NCI-H2107 treated with DMSO at 0.1 percent for 48 hours (cell line): ENCODE measurements around the gene SIL1.

Source experiments
- DNase-seq: peaks from one replicate; lab custom pipeline; 2025; ENCODE audit not compliant: unreplicated experiment; lab: John Stamatoyannopoulos, UW

SIL1 gene

DNA sequence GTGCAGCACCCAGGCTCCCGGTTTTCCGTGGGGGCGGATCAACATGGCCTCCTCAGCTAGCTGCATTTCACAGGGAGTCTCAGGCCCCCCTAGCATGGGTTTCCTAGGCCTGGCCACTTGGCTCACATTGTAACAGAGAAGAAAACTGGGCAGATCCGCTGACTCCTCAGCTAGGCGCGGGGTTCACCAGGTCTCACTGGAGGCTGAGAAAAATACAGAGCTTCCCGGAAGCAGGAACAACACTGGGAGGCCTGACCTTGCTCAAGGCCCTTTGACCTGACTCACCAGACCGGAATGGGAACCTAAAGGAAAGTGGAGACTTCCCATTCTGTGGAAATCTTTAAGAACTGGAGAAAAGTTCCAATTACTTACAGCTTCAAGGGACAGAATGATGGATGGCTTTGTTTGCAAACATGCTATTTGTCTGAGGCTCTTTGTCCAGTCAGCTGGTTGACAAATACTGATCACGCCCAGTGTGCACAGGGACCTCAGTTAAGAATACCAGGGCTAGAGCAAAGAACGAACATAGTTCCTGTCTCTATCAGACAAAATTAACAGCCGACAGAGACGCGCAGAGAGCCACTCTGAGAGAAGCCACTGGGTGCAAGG lies 234.3 kb downstream of the SIL1 start:
- no peak for DNase-seq

DNA sequence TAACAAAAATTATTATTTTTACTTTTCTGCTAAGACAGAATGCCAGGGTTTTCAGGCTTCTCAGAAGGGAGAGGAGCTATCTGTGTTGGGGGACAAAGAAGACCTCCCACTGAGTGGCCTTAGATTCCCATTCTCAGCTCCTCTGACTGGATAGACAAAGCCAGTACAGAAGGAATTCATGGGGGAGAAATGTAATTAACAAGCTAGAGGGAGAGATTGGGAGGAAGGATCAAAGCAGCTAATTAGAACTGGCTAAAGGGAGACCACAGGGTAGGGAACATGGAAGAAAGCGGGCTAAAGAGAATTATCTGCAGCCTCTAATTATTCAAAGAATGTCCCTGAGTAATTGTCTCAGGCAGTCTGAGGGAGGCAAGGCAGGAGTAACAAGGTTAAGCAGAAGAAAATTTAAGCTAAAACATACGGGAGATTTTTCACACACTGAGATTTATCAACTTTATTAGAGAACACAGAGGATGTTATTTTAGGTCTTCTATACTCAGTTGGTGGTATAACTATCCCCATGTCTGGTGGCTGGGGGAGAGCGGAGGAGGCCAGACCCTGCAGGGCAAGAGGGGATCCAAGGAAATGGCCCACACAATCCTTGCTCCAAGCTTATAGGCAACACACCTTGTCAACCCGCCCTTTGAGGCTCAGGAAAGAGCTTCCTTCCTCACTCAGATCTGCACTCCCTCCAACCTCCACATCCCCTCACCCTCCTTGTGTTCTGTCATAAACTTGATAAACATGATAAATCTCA lies 235.4 kb downstream of the SIL1 start:
- no peak for DNase-seq

- no peak for DNase-seq
Measured at GRCh38 chr5:138961729-138962128, 236.4 kb downstream of the SIL1 start.

DNA sequence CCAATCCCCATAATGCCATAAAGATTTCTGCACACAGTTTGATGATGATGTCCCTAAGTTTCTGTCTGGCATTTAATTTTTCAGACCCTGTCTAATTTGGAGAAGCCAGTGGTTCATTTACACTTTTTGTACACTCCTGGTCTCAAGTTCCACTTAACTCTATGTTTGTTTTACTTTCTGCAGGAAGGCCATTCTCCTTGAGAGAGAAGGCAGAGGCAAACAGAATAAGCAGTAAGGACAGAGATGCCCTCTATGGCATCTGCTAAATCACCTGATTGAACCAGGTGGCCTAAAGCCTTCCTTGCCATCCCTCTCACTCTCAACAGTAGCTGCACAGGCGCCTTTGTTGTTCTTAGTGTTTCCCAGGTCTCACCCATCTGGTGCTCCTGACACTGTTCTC lies 236.9 kb downstream of the SIL1 start:
- no peak for DNase-seq

DNA sequence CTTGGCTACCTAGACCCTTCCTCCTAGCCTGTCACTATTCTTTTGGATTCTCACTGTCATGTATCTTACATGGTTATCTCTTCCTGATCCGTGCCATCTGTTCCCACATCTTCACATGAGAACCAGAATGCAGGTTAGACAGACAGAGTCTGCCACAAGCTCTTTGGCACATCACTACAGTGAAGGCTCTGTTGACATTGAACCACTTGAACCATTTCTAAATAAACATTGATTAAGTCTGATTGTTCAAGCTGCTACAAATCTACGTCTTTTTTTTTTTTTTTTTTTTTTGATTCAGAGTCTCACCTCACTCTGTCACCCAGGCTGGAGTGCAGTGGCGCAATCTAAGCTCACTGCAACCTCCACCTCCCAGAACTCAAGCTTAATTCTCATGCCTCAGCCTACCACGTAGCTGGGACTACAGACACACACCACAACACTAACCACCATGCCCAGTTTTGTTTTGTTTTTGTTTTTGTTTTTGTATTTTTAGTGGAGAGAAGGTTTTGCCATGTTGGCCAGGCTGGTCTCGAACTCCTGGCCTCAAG lies 237.9 kb downstream of the SIL1 start:
- no peak for DNase-seq

GRCh38 chr5:138956801-138957200 lies 241.4 kb downstream of the SIL1 start:
- no peak for DNase-seq

GRCh38 chr5:138955671-138956295 lies 242.4 kb downstream of the SIL1 start:
- DNase-seq = no peak

DNA sequence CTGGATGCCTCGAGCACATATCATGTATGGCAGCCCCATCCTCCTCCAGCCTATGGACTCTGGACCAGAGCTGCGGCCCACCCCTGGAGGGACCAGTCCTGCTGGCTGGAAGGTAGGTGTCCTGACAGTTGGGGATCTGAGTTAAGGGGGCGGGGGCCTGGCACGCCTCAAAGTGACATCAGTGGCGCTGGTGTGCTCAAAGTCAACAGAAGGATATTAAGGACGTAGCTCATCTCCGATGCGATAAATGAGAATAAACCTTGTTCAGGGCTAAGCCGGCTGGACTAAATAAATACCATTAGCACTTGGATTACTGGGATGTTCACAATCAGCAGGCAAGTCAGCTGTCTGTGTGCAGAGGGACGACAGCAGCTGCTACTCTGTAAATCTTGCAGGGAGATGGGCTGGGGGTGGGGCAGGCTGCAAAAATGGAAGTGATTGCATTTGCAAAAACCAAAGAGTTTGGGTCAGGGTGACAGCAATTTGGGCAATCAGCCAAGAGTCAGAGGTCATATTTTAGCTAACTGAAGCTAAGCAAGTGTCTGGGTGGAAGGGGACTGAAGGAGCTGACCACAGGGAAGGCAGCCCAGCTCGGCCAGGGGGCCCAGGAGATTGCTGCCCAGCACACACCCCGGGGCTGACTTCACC lies 243.0 kb downstream of the SIL1 start:
- DNase-seq = no peak

DNA sequence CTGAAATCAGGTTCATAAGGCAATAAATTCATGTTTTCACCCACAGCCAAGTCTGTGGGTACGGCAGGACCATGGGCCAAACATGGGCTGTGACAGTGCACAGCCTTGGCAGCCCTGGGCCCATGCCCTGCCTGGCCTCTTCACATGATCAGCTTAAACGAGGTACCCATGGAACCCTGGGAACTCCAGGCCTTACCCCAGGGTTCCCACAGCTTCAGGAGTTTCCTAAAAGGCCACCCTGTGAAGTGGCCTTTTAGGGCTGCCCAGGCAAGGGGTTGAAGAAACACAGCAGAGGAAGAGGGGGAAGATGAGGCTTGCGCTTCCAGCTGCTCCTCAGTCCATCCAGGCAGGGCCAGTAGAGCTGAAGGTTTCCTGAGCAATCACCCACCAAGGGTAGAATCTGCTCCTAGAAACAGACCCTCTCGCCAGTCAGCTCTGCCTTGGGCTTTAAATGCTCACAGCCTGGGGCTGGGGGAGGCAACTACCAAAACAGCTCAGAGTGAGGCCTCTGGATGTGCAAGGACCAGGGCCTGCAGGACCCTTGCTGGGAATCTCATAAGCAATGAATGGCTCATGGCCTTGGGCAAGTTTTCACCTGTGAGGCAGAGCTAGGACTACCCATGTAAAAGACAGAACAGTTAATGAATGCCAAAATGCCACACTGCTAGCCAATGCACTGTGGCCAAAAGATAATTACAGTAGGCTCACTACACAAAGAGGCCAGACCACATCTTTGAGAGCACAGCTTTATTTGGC lies 243.7 kb downstream of the SIL1 start:
- no peak for DNase-seq

DNA sequence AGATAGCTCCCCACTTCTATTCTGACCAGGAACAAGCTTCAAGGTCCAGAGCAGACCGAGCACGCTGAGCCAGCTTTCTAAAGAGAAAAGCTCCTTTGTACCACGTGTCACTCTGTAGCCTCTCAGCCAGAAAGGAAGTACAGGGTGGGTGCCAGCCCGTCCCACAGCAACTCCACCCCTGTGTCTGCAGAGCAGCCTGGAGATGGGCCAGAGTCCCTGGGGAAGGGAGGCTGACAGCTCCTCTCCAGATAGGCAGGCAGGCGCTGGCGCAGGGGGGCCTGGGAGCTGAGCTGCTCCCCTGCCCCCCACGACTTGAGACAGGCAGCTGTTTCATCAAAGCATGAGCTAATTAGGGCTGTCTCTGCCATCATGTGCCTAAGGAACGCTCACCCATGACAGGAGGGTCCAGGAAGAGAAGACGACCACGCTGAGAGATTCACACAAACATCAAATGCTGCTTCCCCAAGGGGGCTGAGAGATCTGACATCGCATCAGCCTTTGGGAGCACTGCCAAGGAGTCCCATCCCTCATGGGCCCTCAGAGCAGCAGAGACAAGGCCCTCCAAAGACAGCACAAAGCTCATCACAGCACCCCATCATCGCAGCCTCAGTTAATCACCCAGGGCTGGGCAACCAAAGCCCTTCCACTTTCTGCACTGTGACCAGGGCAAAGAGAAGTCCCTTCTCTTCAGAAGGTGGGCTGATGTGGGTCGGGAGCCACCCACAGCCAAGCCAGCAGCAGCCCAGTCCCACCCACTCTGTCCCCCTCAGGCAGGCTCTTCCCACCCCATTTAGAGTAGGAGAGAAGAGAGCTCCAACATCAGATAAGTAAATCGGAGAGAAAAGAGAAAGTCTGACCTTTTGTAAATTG lies 244.5 kb downstream of the SIL1 start:
- DNase-seq = peak; percentile 43

GRCh38 chr5:138952962-138953361 lies 245.2 kb downstream of the SIL1 start:
- no peak for DNase-seq

GRCh38 chr5:138951986-138952735 lies 246.0 kb downstream of the SIL1 start:
- no peak for DNase-seq

DNA sequence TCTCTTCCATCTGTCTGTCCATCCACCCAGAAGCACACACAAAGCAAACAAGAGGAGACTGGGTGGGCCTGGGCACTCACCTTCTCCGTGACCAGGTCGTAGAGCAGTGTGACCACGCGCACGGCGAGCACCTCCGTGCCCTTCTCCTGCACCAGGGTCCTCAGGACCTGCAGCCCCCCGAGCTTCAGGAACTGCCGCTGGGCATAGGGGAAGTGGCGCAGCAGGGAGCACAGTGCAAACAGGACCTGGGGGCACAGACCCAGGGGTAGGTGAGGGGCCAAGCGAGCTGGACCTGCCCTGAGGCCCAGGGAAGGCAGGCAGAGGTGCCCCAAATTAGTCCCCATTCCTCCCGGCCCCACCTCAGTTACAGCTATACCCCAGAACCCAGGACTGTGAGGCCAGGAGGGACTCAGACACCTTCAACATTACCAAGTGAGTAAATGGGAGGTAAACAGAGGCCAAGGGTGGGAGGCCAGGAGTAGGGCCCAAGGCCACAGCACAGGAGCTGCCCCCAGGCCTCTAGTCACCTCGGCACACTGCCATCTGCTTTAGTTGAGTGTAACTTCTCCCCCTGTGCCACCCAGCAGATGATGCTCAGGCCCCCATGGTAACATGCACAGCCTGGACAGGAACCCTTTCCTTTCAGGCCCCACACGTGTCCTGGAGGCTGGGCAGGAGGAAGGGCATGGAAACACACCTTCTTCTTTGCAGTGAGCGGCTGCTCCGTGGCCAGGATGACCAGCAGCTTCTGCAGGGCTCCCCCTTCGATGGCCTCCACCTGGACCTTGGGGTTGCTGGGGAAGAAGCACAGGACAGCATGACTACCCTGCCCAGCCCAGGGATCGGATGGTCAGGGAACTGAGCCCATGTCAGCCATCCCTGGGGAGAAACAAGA lies 246.8 kb downstream of the SIL1 start:
- no peak for DNase-seq

DNA sequence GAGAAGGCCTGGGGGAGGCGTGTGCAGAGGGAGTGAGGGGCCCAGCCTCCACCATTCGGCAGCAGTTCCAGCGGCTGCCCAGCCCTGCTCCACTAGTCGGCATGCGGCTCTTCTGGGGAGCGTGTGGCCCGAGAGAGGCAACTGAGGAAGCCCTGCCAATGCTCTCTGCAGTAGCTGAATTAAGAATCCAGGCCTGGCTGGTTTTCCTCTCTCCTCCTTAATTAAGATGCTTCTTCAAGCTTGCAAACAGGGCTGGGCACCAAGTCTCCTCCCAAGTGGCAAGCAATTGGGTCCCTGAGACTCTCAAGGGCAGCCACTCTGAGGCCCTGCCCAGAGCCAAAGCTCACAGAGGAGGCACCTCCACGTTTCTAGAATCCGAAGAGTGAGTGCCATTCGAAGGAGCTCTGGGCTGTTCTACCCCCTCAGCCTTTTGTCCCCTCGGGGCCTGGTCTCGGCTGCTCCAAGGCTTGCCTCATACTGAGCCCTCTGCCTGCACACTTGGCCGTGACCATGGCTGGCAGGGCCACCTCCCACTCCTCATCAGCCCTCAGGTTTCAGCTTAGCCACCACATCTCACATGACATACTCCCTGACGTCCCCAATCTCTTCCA lies 247.6 kb downstream of the SIL1 start:
- no peak for DNase-seq

DNA sequence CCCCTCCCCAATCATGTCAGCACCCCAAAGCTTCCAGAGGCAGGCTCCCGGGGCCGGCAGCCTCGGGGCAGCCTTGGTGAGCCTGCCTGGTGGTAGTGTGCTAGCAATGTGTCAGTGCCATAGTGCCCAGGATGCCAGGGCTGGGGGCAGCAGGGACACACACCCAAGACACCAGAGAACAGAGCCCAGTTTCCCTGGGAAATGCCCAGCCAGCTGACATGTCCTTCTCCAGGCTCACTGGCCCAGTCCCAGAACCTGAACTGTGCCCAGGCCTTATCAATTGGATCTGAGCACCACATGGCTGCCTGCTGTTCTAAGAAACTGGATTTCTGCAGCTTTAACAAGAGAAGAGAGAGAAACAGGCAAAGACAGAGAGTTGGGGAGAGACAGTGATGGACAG lies 248.2 kb downstream of the SIL1 start:
- no peak for DNase-seq

DNA sequence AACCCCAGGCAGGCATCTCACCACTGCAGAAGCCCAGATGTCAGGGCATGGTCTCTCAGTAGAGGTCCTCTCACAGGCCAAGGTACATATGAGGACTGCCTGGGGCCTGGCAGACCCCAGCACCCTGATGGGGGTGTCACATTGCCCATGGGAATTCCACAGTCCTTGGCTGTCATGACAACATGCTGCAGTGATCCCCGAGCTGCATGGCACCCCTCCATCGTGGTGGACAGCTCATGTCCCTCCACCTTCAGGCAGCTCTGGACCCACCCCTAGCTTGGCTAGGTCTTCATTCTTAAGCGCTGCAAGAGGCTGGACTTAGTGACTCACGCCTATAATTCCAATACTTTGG lies 249.0 kb downstream of the SIL1 start:
- DNase-seq = no peak

- DNase-seq = no peak
Measured at GRCh38 chr5:138948471-138949222, 249.5 kb downstream of the SIL1 start.
